ENCODE results near the gene ZNF433. TPM values are rescaled to one million over a fixed set of nuclear protein-coding genes. Genes with fewer than 3 reads are reported as not detected.

The ZNF433 gene
- total and polyA plus RNA-seq, 2 donors from 2014 or later, result 10.5 to 13.6 TPM

GRCh38 chr19:11964858-11965645, 70.4 kb downstream of the ZNF433 start, which contains the start of gene ZNF763:
ZNF763 (plus strand) TSS chr19:11965040; CDS start chr19:11965209, 169 bp downstream.
- DNase-seq (peak; percentile 96 to 98 (median 97)), FAIRE-seq (no peak)
- Histone ChIP-seq H3K4me3 (ENCODE audit: low read length in 3 of 3) (peak within 1 kb of the TSS; percentile 86 to 99 (median 88)), H3K36me3 (ENCODE audit: control insufficient read depth in 2 of 3, insufficient read depth in 3 of 3, low read length in 3 of 3) (peaks cover 0 to 2% (median 0%) of the 10 kb centered on the region in 3 donors), H3K27me3 (ENCODE audit: control insufficient read depth, insufficient read depth, low read length) (no peaks in the 10 kb centered on the region), H3K9me3 (ENCODE audit: control insufficient read depth in 2 of 3, insufficient read depth in 1 of 3, low read length in 3 of 3) (no peaks in the 10 kb centered on the region), H3K9ac (ENCODE audit: low read length in 3 of 3) (peak within 1 kb of the TSS; percentile 71 to 90 (median 79)), H3K4me1 (ENCODE audit: control insufficient read depth in 2 of 3, insufficient read depth in 2 of 3, low read depth in 1 of 3, low read length in 3 of 3) (peaks cover 0 to 10% (median 9%) of the 10 kb centered on the region in 3 donors), H3K27ac (ENCODE audit: low read depth in 2 of 2, low read length in 2 of 2) (peak within 1 kb of the TSS; percentile 96 to 99)
- intact Hi-C loops (cut with DNase I), result no loop called here
- TF ChIP-seq CTCF (IDR thresholded peaks at IDR 0.05; ENCODE audit: borderline replicate concordance, extremely low read depth, insufficient read depth), result no peak

Other genes starting within 250 kb of the ZNF433 start
- gene ZNF491, start 237.2 kb downstream of the ZNF433 start, total RNA-seq, result 2.5 TPM
- gene ZNF491, start 237.2 kb downstream of the ZNF433 start, polyA plus RNA-seq (ENCODE audit: insufficient read depth, low read depth, low replicate concordance), result 1.1 TPM
- gene ZNF440, start 221.4 kb downstream of the ZNF433 start, total RNA-seq, result 21.0 TPM
- 3.0 TPM for gene ZNF440, start 221.4 kb downstream of the ZNF433 start, polyA plus RNA-seq (ENCODE audit: insufficient read depth, low read depth, low replicate concordance)
- gene ZNF439, start 187.0 kb downstream of the ZNF433 start, total RNA-seq, result 13.2 TPM
- gene ZNF439, start 187.0 kb downstream of the ZNF433 start, polyA plus RNA-seq (ENCODE audit: insufficient read depth, low read depth, low replicate concordance), result 4.5 TPM
- 16.4 TPM for gene ZNF69, start 147.9 kb downstream of the ZNF433 start, total RNA-seq
- gene ZNF69, start 147.9 kb downstream of the ZNF433 start, polyA plus RNA-seq (ENCODE audit: insufficient read depth, low read depth, low replicate concordance), result 7.8 TPM
- gene ZNF700, start 110.6 kb downstream of the ZNF433 start, total RNA-seq, result 20.9 TPM
- 7.2 TPM for gene ZNF700, start 110.6 kb downstream of the ZNF433 start, polyA plus RNA-seq (ENCODE audit: insufficient read depth, low read depth, low replicate concordance)
- 9.8 TPM for gene ZNF763, start 70.6 kb downstream of the ZNF433 start, total RNA-seq
- gene ZNF763, start 70.6 kb downstream of the ZNF433 start, polyA plus RNA-seq (ENCODE audit: insufficient read depth, low read depth, low replicate concordance), result 4.6 TPM
- 0.60 TPM for gene ZNF878, start 17.3 kb upstream of the ZNF433 start, total RNA-seq
- 0.67 TPM for gene ZNF878, start 17.3 kb upstream of the ZNF433 start, polyA plus RNA-seq (ENCODE audit: insufficient read depth, low read depth, low replicate concordance)
- 28.1 TPM for gene ZNF844, start 29.1 kb upstream of the ZNF433 start, total RNA-seq
- 7.4 TPM for gene ZNF844, start 29.1 kb upstream of the ZNF433 start, polyA plus RNA-seq (ENCODE audit: insufficient read depth, low read depth, low replicate concordance)
- gene ZNF20, start 104.7 kb upstream of the ZNF433 start, total RNA-seq, result 7.3 TPM
- 3.2 TPM for gene ZNF20, start 104.7 kb upstream of the ZNF433 start, polyA plus RNA-seq (ENCODE audit: insufficient read depth, low read depth, low replicate concordance)
- 11.4 TPM for gene ZNF625, start 121.1 kb upstream of the ZNF433 start, total RNA-seq
- gene ZNF625, start 121.1 kb upstream of the ZNF433 start, polyA plus RNA-seq (ENCODE audit: insufficient read depth, low read depth, low replicate concordance), result 6.1 TPM
- gene ZNF136, start 127.4 kb upstream of the ZNF433 start, total RNA-seq, result 14.4 TPM
- 4.6 TPM for gene ZNF136, start 127.4 kb upstream of the ZNF433 start, polyA plus RNA-seq (ENCODE audit: insufficient read depth, low read depth, low replicate concordance)

Data from kidney (tissue), 14 donors.